Kidney (tissue), 14 donors: ENCODE measurements around the gene NLRC5. TPM values are rescaled to one million over a fixed set of nuclear protein-coding genes. Genes with fewer than 3 reads are reported as not detected.

Experiments used
- DNase-seq, 5 donors: peaks; one replicate each; pipeline ENCODE4 v3.0.0-alpha.2; 2013 to 2020
- FAIRE-seq: peaks from 2 replicates; lab custom pipeline; 2012; peaks lifted over from hg19 to GRCh38; lab: Jason Lieb, UNC
- H3K27ac ChIP-seq, 2 donors: one replicate each; pipeline ENCODE4 v1.7.0; 2013; ENCODE audit warnings: low read depth in 2 of 2, low read length in 2 of 2, inconsistent platforms in 1 of 2
- H3K27me3 ChIP-seq: one replicate; pipeline ENCODE4 v1.7.1; 2013; ENCODE audit warnings: low read length, inconsistent platforms; ENCODE audit not compliant: control insufficient read depth, insufficient read depth
- H3K36me3 ChIP-seq, 3 donors: one replicate each; pipeline versions ENCODE4 v1.7.0 to v1.7.1; 2013; ENCODE audit warnings: low read length in 3 of 3, control low read depth in 1 of 3, inconsistent platforms in 1 of 3; ENCODE audit not compliant: insufficient read depth in 3 of 3, control insufficient read depth in 2 of 3
- H3K4me1 ChIP-seq, 3 donors: one replicate each; pipeline versions ENCODE4 v1.7.0 to v1.7.1; 2013; ENCODE audit warnings: low read length in 3 of 3, inconsistent platforms in 1 of 3, low read depth in 1 of 3; ENCODE audit not compliant: control insufficient read depth in 2 of 3, insufficient read depth in 2 of 3
- H3K4me3 ChIP-seq, 3 donors: one replicate each; pipeline versions ENCODE4 v1.7.0 to v1.8.1; 2013; ENCODE audit warnings: low read length in 3 of 3, control low read depth in 1 of 3, inconsistent platforms in 1 of 3
- H3K9ac ChIP-seq, 3 donors: one replicate each; pipeline versions ENCODE4 v1.7.0 to v1.7.1; 2013; ENCODE audit warnings: low read length in 3 of 3, control low read depth in 1 of 3, inconsistent platforms in 1 of 3
- H3K9me3 ChIP-seq, 3 donors: one replicate each; pipeline versions ENCODE4 v1.7.0 to v1.7.1; 2013; ENCODE audit warnings: low read length in 3 of 3, control low read depth in 1 of 3, inconsistent platforms in 1 of 3; ENCODE audit not compliant: control insufficient read depth in 2 of 3, insufficient read depth in 1 of 3
- intact Hi-C: fragments of 100-400 bp; cut with DNase I; formaldehyde crosslinking; loops from one replicate; pipeline ENCODE4 v1.11.1; 2022
- polyA plus RNA-seq: library from polyadenylated mRNA; stranded (reverse); fragments of 350-450 nt; fragmentation: Illumina TruSeq; extraction: RNeasy Lipid Tissue Mini Kit (QIAGEN cat#74804); gene quantifications from one replicate; pipeline ENCODE4 v1.2.3, GENCODE V29; 2014; ENCODE audit warnings: low read depth, low replicate concordance; ENCODE audit not compliant: insufficient read depth
- total RNA-seq: library from RNA; stranded (reverse); fragmentation: NEBNext Ultra II Directional; extraction: Animal tissue kit (Norgen Biotek cat#: 25700); gene quantifications from one replicate; pipeline ENCODE4 v1.2.1, GENCODE V29; 2021
- TF ChIP-seq, protein P1 (sequence below): IDR thresholded peaks from 3 replicates; pipeline ENCODE4 v1.5.1; 2012; ENCODE audit warnings: mild to moderate bottlenecking, moderate library complexity, borderline replicate concordance; ENCODE audit not compliant: insufficient read depth; ENCODE audit errors: extremely low read depth
- donor health status: control.
- donor health status: control.
- donor health status: control.
- donor health status: control.
- donor health status: control.
- donor health status: DM: yes; HTN: yes; CAD: no.
- donor health status: Normal renal cell carcinoma (clear cell type).

Gene NLRC5
- total and polyA plus RNA-seq, 2 donors from 2014 or later: 7.1 to 55.6 TPM

DNA sequence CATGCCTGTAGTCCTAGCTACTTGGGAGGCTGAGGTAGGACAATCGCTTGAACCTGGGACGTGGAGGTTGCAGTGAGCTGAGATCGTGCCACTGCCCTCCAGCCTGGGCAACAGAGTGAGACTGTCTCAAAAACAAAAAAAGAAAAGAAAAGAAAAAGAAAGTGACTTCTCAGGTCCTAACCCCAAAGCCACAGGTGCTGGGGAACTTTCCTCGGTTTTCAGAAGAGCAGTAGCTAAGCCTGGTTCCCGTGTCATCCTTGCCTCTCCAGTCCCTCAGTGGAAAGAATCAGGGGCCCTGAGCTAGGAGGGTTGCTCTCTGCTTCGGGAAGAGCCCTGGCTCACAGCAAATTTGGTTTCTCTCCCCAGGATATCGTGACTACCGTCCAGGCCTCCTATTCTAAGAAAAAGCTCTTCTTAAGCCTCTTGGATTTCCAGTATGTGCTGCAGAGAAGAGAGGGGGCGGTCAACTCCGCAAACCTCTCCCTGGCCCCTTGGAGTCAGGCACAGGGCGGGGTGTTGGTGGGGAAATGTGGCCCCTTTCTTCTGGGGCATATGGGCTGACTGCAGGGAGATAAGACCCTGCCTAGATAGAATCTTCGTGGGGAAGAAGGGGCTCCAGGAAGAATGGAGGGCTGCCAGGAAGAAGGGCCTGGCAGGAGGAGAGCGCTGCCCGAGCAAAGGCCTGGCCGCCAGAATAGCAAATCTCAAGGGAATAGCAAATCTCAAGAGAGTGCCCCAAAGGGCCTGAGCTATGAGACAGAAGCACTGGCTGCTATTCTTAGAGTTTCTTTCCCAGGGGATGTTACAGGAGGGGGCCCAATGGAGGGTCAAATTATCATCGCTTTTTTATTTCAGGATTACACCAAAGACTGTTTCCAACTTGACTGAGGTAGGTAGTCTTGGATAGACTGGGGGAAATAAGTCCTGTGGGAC is 8.3 kb upstream of the NLRC5 start:
- Histone ChIP-seq H3K9me3 (no peaks in the 10 kb centered on the region), H3K36me3 (no peaks in the 10 kb centered on the region), H3K4me1 (peaks cover 0 to 4% (median 0%) of the 10 kb centered on the region in 3 donors), H3K4me3 (no peak overlapping the region), H3K27ac (no peak overlapping the region), H3K27me3 (no peaks in the 10 kb centered on the region), H3K9ac (no peak overlapping the region)
- TF ChIP-seq, protein P1, sequence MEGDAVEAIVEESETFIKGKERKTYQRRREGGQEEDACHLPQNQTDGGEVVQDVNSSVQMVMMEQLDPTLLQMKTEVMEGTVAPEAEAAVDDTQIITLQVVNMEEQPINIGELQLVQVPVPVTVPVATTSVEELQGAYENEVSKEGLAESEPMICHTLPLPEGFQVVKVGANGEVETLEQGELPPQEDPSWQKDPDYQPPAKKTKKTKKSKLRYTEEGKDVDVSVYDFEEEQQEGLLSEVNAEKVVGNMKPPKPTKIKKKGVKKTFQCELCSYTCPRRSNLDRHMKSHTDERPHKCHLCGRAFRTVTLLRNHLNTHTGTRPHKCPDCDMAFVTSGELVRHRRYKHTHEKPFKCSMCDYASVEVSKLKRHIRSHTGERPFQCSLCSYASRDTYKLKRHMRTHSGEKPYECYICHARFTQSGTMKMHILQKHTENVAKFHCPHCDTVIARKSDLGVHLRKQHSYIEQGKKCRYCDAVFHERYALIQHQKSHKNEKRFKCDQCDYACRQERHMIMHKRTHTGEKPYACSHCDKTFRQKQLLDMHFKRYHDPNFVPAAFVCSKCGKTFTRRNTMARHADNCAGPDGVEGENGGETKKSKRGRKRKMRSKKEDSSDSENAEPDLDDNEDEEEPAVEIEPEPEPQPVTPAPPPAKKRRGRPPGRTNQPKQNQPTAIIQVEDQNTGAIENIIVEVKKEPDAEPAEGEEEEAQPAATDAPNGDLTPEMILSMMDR: no peak
- intact Hi-C loops: no loop called here
- FAIRE-seq (no peak), DNase-seq (no peak)

DNA sequence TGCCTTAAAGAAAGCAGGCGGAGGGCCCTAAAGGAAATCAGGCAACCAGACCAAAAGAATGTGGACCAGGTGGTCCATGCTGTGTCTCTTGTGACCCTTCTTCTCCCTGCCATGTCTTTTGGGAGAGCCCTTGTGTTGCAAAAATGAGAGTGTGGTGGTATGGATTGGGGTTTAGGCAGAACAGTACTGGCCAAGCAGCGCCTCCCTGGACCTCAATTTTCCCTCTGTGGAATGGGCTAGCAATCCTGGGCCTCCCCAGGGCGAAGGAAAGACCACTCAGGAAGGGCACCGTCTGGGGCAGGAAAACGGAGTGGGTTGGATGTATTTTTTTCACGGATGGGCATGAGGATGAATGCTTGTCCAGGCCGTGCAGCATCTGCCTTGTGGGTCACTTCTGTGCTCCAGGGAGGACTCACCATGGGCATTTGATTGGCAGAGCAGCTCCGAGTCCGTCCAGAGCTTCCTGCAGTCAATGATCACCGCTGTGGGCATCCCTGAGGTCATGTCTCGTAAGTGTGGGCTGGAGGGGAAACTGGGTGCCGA is 7.6 kb upstream of the NLRC5 start:
- FAIRE-seq (no peak), DNase-seq (peak in 1 of 5 donors; percentile 19)
- Histone ChIP-seq H3K4me3 (no peak overlapping the region), H3K36me3 (no peaks in the 10 kb centered on the region), H3K4me1 (peaks cover 0 to 6% (median 0%) of the 10 kb centered on the region in 3 donors), H3K27me3 (no peaks in the 10 kb centered on the region), H3K9ac (no peak overlapping the region), H3K9me3 (no peaks in the 10 kb centered on the region), H3K27ac (no peak overlapping the region)
- intact Hi-C loops: no loop called here
- TF ChIP-seq, protein P1: no peak

DNA sequence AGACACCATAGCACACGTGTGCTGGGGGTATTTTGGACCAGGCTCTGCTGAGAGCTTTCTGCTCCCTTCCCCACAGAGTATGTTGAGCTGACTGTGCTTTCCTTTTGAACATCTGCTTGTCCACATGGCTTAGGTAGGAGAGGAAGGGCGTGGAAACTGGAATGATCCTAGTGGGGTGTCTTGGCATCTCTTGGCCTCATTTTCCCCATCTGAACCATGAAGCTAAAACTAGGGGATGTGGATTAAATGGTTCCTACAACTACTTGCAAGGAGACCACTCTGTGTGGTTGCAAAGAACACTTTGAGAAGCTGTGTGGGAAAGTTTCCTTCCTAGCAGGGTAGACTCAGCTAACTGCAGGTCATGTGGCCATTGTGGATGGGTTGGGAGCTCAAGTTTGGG is 6.7 kb upstream of the NLRC5 start:
- peaks cover 0 to 6% (median 0%) of the 10 kb centered on the region in 3 donors for H3K4me1 ChIP-seq
- no peaks in the 10 kb centered on the region for H3K36me3 ChIP-seq
- no peak overlapping the region for H3K27ac ChIP-seq
- intact Hi-C loops: no loop called here
- H3K9ac ChIP-seq: no peak overlapping the region
- no peak overlapping the region for H3K4me3 ChIP-seq
- TF ChIP-seq, protein P1: no peak
- H3K27me3 ChIP-seq: no peaks in the 10 kb centered on the region
- DNase-seq (no peak), FAIRE-seq (no peak)
- no peaks in the 10 kb centered on the region for H3K9me3 ChIP-seq
